GM21825 (cell line): Measurements from ENCODE around the gene LIG1.

Experiments
- ATAC-seq: cut with Tn5 transposase; IDR thresholded peaks from one replicate; pipeline ENCODE4 v1.9.1; 2021; ENCODE audit warnings: mild to moderate bottlenecking, moderate library complexity; ENCODE audit not compliant: unreplicated experiment

Gene LIG1

GRCh38 chr19:48169939-48170803, at the start of gene LIG1, which contains the start of gene ZSWIM9:
LIG1 (minus strand) TSS chr19:48170344; CDS start chr19:48165566, 4,778 bp downstream.
ZSWIM9 (plus strand) TSS chr19:48170680; CDS start chr19:48171803, 1,123 bp downstream.
- ATAC-seq, result peak; percentile 75

GRCh38 chr19:48218997-48219396, 48.9 kb upstream of the LIG1 start:
- ATAC-seq, result no peak

DNA sequence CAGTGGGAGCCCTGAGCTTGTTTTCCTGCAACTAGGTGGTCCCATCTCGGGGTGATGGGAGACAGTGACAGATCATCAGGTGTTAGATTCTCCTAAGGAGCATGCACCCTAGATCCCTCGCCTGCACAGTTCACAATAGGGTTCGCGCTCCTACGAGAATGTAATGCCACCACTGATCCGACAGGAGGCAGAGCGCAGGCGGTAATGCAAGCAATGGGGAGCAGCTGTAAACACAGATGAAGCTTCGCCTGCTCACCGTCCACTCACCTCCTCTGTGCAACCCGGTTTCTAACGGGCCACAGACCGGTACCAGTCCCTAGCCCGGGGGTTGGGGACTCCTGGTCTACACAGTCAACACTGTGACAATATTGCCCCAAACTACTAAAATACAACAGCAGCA, 46.8 kb upstream of the LIG1 start:
- ATAC-seq, result no peak

DNA sequence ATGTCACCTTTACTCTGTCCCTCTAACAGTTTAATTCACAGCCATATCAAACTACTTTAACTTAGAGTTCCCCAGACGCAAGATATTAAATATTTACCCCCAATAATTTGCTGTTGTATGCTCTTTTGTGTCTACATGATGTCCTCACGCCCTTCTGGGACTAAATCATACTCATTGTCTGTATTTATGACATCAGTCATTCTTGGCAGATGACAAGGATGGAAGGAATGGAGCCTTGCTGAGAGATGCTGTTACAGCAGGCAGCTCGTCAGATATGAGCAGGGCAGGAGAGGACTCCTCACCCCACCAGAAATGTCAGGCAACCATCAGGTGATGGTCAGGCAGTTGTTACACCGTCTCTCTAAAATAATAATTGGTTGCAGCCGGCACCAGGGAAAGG, 43.8 kb upstream of the LIG1 start:
- no peak for ATAC-seq

DNA sequence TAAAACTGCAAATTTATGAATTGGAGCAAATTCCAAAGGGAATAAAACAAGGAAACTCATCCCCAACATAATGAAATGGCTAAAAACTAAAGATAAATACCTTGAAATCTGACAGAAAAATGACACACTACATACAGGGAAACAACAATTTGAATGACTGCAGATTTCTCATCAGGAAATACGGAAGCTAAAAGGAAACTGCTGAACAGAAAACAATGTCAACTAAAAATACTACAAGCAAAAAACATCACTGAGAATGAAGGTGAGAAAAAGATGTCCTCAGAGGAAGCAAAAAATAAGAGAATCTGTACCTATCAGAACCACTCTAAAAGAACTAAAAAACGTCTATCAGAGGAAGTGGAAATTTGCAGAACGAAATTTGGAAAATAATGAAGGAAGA, 39.9 kb upstream of the LIG1 start:
- ATAC-seq, result no peak

GRCh38 chr19:48206397-48207093, 36.4 kb upstream of the LIG1 start:
- ATAC-seq, result no peak

DNA sequence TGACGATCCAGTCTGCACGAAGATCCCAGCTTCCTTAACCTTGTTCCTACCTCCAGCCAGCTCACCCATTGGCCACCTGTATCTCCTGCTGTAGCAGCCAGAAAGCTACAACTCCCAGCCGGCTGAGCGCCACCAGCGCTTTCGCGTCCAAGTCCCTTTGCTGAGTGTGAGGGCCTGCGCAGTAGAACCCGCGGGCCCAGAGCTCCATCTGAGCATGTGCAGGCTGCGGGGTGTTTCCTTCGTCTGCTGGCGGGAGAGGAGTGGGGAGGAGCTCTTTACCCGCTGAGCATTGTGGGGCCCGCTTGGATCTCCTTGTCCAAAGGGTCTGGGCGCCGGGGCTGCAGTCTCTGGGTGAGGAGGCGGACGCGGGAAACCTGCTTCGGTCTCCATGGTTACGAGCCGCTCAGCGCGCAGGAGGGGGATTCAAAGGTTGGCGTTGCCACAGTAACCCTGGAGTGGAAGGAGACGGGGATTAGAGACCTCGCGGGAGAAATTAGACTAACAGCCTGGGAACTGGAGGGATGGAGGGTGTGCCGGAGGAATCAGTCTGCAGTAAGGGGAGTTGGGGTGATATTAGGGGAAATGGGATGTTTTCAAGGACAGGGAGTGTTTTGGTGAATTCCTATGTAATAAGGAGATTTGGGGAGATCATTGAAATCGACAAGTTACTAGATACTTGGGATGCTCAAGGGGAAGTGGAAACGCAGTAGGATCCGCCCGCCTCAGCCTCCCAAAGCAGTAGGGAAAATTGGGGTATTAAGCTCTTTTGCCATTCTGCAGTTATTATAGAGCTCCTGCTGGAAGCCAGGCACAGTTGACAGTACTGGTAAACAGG, 33.9 kb upstream of the LIG1 start:
- peak; percentile 86 for ATAC-seq

GRCh38 chr19:48203222-48203793, 33.2 kb upstream of the LIG1 start:
- ATAC-seq, result no peak

DNA sequence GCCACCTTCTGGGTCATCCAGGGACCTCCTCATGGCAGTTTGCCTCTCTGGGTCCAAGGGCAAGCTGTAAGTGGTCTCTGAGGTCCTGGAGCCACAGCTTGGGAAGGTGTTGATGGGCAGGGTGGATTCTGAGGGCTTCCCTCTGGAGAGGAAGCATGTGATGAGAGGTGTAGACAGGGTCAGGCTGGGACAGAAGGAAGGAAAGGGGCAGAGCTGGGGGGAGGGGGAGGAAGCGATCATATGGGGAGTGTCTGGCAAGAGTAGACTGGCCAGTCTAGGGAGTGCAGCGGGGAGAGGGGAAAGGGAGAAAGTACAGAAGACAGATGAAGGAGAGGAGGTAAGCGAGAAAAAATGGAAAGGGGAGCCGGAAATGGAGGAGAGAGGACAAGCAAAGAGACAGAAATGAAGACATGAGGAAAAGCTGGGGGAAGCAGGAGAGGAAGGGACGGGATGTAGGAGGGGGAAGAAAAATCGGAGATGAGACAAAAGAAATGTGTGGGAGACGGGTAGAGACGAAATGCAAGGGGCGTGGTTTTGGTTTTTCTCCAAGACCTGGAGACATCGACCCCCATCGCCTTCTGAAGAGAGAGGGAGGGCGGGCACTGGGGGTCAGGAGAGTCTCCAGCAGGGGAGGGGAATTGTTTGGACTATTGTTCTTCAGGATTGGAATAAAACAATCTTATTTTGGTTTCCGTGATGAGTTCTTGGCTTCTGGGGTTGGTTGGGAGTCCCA, 27.0 kb upstream of the LIG1 start:
- no peak for ATAC-seq

- no peak for ATAC-seq
These were observed 26.2 kb upstream of the LIG1 start for GRCh38 chr19:48196321-48196763.

- ATAC-seq, result no peak
These were observed 25.0 kb upstream of the LIG1 start for GRCh38 chr19:48194844-48195830.

DNA sequence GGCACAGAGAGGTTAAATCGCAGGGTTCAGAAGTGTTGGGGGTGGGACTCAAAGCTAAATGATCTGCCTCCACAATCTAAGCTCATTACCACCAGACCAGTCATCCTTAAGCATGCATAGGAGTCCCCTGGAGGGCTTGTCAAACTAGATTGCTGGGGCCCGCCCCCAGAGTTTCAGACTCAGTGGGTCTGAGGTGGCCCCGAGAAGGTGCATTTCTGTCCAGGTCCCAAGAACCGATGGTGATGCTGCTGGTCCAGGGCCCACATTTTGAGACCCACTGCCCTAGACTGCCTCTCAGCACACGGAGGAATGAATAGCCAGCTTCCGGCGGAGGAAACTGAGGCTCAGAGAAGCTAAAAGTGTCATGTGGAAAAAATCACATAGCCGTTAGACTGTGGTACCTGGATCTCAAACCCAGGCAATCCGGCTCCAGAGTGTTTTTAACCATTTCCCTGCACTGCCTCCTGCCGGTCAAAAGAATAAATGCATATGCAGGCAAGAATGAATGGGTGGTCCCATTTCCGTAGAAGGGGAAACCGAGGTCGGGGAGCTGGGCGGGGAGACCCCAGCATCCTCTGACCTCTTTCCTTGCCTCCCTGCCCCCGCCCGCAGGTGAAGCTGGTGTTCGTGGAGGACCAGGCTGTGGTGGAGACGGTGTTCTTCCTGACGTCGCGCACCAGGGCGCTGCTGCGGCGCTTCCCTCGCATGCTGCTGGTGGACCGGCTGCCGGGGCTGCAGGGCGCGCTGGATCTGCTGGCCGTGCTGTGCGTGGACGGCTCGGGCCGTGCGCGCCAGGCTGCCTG, 24.1 kb upstream of the LIG1 start:
- no peak for ATAC-seq

DNA sequence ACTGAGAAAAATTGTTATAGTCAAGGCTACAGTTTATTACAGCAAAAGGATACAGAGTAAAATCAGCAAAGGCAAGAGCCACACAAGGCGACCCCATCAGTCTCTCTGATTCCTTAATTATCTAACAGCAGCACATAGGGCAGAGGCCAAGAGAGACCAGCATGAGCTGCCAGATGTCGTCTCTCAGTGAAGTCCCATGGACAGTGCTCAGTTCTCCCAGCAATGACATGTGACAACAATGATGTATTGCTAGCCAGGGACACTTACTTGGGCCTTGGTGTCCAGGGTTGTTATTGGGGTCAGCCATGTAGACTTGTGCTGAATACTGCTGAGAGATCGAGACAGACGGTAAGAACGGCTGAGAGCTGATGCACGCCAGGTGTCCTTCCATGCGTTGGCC, 22.6 kb upstream of the LIG1 start:
- no peak for ATAC-seq

DNA sequence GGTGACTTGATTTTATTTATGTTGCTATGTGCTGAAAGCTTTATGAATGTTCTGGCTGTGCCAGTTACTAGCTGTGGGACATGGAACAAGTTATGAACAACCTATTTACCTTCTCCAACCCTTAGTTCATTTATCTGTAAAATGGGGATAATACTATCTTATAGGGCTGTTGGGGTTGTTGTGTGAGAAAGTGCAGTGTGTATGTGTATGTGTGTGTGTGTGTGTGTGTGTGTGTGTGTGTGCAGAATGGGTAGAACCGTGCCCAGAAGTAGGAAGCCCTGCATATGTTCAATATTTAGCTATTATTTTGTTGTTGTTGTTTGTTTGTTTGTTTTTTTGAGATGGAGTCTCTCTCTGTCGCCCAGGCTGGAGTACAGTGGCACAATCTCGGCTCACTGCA, 20.7 kb upstream of the LIG1 start:
- ATAC-seq, result no peak

DNA sequence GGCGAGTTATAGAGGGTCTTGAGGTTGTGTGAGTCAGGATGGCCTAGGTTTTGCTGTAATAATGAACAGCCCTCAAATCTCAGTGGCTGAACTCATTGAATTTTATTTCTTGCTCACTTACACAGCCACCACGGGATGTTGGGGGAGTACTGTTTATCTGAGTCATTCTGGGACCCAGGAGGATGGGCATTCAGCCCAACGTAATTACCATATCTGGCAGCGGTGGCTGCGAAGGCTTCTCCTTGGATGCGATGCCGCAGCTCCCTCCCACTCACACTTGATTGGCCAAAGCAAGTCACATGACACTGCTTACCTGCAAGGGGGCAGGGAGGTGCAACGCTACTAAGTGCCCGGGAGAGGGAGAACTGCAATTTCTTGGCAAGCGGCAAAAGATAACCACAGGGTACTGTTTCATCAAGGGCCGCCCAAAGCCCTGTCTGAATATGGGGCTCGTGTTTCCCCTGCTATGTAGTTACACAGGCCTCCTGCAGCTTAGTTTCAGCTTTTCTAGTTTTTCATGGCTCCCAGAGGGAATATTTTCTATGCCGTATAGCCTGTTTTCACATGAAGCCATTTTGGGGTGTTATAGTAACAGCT, 20.2 kb upstream of the LIG1 start:
- ATAC-seq, result no peak

DNA sequence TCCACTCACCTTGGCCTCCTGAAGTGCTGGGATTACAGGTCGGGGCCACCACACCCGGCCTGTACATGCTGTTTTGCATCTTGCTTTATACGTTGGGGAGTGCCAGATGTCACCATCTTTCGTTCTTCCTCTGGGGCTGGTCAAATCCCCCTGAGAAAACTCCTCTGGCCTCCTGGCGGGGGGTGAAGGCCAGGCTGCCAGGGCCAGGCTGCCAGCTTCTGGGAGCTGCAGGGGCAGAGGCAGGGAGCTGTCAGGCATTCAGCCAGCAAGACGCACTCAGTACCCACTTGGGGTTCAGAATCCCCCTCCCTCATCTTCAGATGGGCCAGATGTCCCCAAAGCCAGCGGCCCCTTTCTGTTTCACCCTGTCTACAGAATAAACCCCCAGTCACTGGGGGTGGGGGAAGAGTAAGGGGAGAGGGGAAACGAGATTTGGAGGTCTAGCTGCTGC, 16.4 kb upstream of the LIG1 start:
- ATAC-seq, result peak; percentile 57

DNA sequence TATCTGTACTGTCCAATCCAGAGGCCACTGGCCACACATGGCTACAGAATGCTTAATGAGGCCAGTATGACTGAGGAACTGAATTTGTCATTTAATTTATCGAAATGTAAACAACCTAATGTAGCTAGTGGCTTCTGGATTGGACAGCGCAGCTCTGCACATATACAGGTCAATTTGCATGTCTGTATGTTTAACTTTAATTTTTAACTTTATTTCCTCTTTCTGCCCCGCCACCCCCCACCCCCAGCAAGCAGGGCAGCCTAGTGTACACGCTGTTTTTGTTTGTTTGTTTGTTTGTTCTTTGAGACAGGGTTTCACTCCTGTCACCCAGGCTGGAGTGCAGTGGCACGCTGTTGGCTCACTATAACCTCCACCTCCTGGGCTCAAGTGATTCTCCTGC, 15.9 kb upstream of the LIG1 start:
- ATAC-seq, result no peak

GRCh38 chr19:48183356-48183755, 13.2 kb upstream of the LIG1 start:
- no peak for ATAC-seq
